Sigmoid colon (tissue), 4 donors: ENCODE data around the gene HMCN1.

ENCODE experiments used
- EP300 ChIP-seq, 4 donors: sonication (generic); formaldehyde crosslinking; IDR thresholded peaks; one replicate each; pipeline ENCODE4 v1.6.1; 2017; ENCODE audit warnings: antibody characterized with exemption in 4 of 4
- POLR2A ChIP-seq, 2 donors: fragments of 450-650 bp; IDR thresholded peaks; one replicate each; pipeline ENCODE4 v1.6.1; 2016; ENCODE audit warnings: antibody characterized with exemption in 2 of 2, mild to moderate bottlenecking in 2 of 2, moderate library complexity in 2 of 2
- TF ChIP-seq, protein P1 (sequence below), 4 experiments: fragments of 450-650 bp in 3 of 4; fragments of 200-600 bp in 1 of 4; IDR thresholded peaks; one replicate each; pipeline ENCODE4 v1.5.1; 2016 to 2019; ENCODE audit warnings: antibody characterized with exemption in 4 of 4, mild to moderate bottlenecking in 3 of 4, moderate library complexity in 2 of 4

DNA sequence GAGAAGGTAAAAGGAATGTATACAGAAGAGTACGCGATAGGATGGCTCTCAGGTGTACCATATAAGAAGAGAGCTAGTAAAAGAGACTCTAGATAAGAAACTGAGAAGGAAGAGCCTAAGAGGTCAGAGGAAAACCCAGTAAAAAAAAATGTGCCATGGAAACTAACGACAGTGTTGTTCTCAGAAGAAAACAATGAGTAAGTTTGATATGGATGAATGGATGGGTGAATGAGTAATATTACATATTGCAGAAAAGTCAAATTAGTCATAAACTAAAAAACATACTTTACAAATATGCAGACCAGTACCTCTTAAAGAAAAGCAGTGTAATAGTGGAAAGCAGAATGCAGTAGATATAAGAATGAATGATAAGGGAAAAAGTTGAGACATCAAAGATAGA is 316.2 kb downstream of the HMCN1 start:
- TF ChIP-seq, protein P1, sequence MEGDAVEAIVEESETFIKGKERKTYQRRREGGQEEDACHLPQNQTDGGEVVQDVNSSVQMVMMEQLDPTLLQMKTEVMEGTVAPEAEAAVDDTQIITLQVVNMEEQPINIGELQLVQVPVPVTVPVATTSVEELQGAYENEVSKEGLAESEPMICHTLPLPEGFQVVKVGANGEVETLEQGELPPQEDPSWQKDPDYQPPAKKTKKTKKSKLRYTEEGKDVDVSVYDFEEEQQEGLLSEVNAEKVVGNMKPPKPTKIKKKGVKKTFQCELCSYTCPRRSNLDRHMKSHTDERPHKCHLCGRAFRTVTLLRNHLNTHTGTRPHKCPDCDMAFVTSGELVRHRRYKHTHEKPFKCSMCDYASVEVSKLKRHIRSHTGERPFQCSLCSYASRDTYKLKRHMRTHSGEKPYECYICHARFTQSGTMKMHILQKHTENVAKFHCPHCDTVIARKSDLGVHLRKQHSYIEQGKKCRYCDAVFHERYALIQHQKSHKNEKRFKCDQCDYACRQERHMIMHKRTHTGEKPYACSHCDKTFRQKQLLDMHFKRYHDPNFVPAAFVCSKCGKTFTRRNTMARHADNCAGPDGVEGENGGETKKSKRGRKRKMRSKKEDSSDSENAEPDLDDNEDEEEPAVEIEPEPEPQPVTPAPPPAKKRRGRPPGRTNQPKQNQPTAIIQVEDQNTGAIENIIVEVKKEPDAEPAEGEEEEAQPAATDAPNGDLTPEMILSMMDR (IDR thresholded peaks at IDR 0.05) = no peak
- no peak for TF ChIP-seq EP300 (IDR thresholded peaks at IDR 0.05)
- no peak for TF ChIP-seq POLR2A (IDR thresholded peaks at IDR 0.05)
